ENCODE data around the gene XRCC1.

- TF ChIP-seq SIN3A (IDR thresholded peaks at IDR 0.05; ENCODE audit: low read depth, low read length) (no peak), MAX (IDR thresholded peaks at IDR 0.05; ENCODE audit: low read depth, low read length) (no peak), CHD2 (IDR thresholded peaks at IDR 0.05; ENCODE audit: borderline replicate concordance, low read depth, low read length) (no peak), ATF3 (IDR thresholded peaks at IDR 0.05; ENCODE audit: borderline replicate concordance, extremely low read depth, low read depth, low read length) (no peak), IRF4 (IDR thresholded peaks at IDR 0.05; ENCODE audit: low read depth, low read length) (no peak), ZBED1 (IDR thresholded peaks at IDR 0.05; ENCODE audit: borderline replicate concordance) (no peak), RAD21 (IDR thresholded peaks at IDR 0.05; ENCODE audit: insufficient read depth, low read depth, low read length) (no peak), POLR2AphosphoS5 (IDR thresholded peaks at IDR 0.05; ENCODE audit: low read length) (no peak), POLR2A (IDR thresholded peaks at IDR 0.05; ENCODE audit: low read depth, low read length) (no peak)
- TF ChIP-seq, protein P1, sequence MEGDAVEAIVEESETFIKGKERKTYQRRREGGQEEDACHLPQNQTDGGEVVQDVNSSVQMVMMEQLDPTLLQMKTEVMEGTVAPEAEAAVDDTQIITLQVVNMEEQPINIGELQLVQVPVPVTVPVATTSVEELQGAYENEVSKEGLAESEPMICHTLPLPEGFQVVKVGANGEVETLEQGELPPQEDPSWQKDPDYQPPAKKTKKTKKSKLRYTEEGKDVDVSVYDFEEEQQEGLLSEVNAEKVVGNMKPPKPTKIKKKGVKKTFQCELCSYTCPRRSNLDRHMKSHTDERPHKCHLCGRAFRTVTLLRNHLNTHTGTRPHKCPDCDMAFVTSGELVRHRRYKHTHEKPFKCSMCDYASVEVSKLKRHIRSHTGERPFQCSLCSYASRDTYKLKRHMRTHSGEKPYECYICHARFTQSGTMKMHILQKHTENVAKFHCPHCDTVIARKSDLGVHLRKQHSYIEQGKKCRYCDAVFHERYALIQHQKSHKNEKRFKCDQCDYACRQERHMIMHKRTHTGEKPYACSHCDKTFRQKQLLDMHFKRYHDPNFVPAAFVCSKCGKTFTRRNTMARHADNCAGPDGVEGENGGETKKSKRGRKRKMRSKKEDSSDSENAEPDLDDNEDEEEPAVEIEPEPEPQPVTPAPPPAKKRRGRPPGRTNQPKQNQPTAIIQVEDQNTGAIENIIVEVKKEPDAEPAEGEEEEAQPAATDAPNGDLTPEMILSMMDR (IDR thresholded peaks at IDR 0.05 in 2 of 3, conservative IDR thresholded peaks at IDR 0.05 in 1 of 3; ENCODE audit: control insufficient read depth in 2 of 3, extremely low read depth in 1 of 3, insufficient read depth in 1 of 3, low read depth in 3 of 3, low read length in 3 of 3), result no peak
Observed at GRCh38 chr19:43586346-43586745, 11.0 kb upstream of the XRCC1 start.

Data from GM12878 (cell line).